Loucy (cell line): Measurements from ENCODE around the gene ERO1A.

ENCODE experiments used
- H2AFZ ChIP-seq: fragments of 200-600 bp; sonication (generic); 2 replicates; pipeline ENCODE4 v1.6.0; 2016; ENCODE audit warnings: antibody characterized with exemption, mild to moderate bottlenecking, low read length, moderate library complexity
- H3F3A ChIP-seq: fragments of 200-600 bp; 2 replicates; pipeline ENCODE4 v1.6.0; 2016; ENCODE audit warnings: antibody characterized with exemption, low read depth, mild to moderate bottlenecking
- H3K27me3 ChIP-seq: fragments of 200-600 bp; sonication (generic); 2 replicates; pipeline ENCODE4 v1.6.1; 2014; ENCODE audit warnings: low read length, mild to moderate bottlenecking; ENCODE audit not compliant: insufficient read depth, poor library complexity, severe bottlenecking
- H3K36me3 ChIP-seq: fragments of 200-600 bp; sonication (generic); 2 replicates; pipeline ENCODE4 v1.6.1; 2016; ENCODE audit warnings: low read length; ENCODE audit not compliant: insufficient read depth
- H3K4me1 ChIP-seq: fragments of 200-600 bp; sonication (generic); 2 replicates; pipeline ENCODE4 v1.5.1; 2014; ENCODE audit warnings: low read length, mild to moderate bottlenecking; ENCODE audit not compliant: insufficient read depth, poor library complexity, severe bottlenecking
- H3K4me2 ChIP-seq: fragments of 200-600 bp; sonication (generic); 2 replicates; pipeline ENCODE4 v1.6.0; 2014; ENCODE audit warnings: antibody characterized with exemption, low read length, low read depth, mild to moderate bottlenecking; ENCODE audit not compliant: poor library complexity, severe bottlenecking
- H3K4me3 ChIP-seq: fragments of 200-600 bp; sonication (generic); 2 replicates; pipeline ENCODE4 v1.5.1; 2014; ENCODE audit warnings: low read length, mild to moderate bottlenecking, mixed read lengths; ENCODE audit not compliant: poor library complexity, severe bottlenecking
- H3K79me2 ChIP-seq: fragments of 200-600 bp; sonication (generic); 2 replicates; pipeline ENCODE4 v1.6.1; 2014; ENCODE audit warnings: low read length; ENCODE audit not compliant: insufficient read depth
- H3K9ac ChIP-seq: fragments of 200-600 bp; sonication (generic); 2 replicates; pipeline ENCODE4 v1.6.0; 2014; ENCODE audit warnings: mild to moderate bottlenecking, low read depth, low read length, moderate library complexity; ENCODE audit not compliant: poor library complexity, severe bottlenecking
- H3K9me2 ChIP-seq: fragments of 200-600 bp; sonication (generic); replicated peaks from 2 replicates; pipeline ENCODE4 v1.6.1; 2016; ENCODE audit warnings: low read depth, low read length, mixed read lengths
- H3K9me3 ChIP-seq: fragments of 200-600 bp; sonication (generic); 2 replicates; pipeline ENCODE4 v1.6.1; 2014; ENCODE audit warnings: mild to moderate bottlenecking, antibody characterized with exemption, low read length, low read depth; ENCODE audit not compliant: insufficient read depth
- H4K20me1 ChIP-seq: fragments of 200-600 bp; sonication (generic); 2 replicates; pipeline ENCODE4 v1.6.0; 2014; ENCODE audit warnings: antibody characterized with exemption, low read length, mild to moderate bottlenecking; ENCODE audit not compliant: insufficient read depth, poor library complexity, severe bottlenecking
- CTCF ChIP-seq: fragments of 200-600 bp; sonication (generic); conservative IDR thresholded peaks from 2 replicates; pipeline ENCODE4 v1.5.1; 2014; ENCODE audit warnings: mild to moderate bottlenecking, antibody characterized with exemption, low read length
- EZH2phosphoT487 ChIP-seq: fragments of 200-600 bp; IDR thresholded peaks from 2 replicates; pipeline ENCODE4 v1.6.1; 2018; ENCODE audit warnings: antibody characterized with exemption, mild to moderate bottlenecking, moderate library complexity, borderline replicate concordance

ERO1A gene

GRCh38 chr14:52686176-52686575 lies 9.2 kb downstream of the ERO1A start:
- peaks cover 66% of the 10 kb centered on the region for H3K4me1 ChIP-seq
- H3K4me3 ChIP-seq: peak overlapping the region; percentile 28
- H4K20me1 ChIP-seq: peaks cover 96% of the 10 kb centered on the region
- no peak overlapping the region for H3K9ac ChIP-seq
- H3K9me2 ChIP-seq: no peaks in the 10 kb centered on the region
- peaks cover 9% of the 10 kb centered on the region for H3K36me3 ChIP-seq
- H2AFZ ChIP-seq: no peak overlapping the region
- no peak for TF ChIP-seq EZH2phosphoT487
- TF ChIP-seq CTCF: no peak
- H3K27me3 ChIP-seq: no peaks in the 10 kb centered on the region
- peak overlapping the region; percentile 86 for H3K4me2 ChIP-seq
- no peaks in the 10 kb centered on the region for H3F3A ChIP-seq
- H3K79me2 ChIP-seq: peaks cover 99% of the 10 kb centered on the region
- H3K9me3 ChIP-seq: no peaks in the 10 kb centered on the region

GRCh38 chr14:52683985-52684520 lies 11.3 kb downstream of the ERO1A start:
- H3K79me2 ChIP-seq: peaks cover 98% of the 10 kb centered on the region
- no peak for TF ChIP-seq EZH2phosphoT487
- TF ChIP-seq CTCF: no peak

GRCh38 chr14:52678591-52678990 lies 16.8 kb downstream of the ERO1A start:
- Histone ChIP-seq H3K9me2 (no peaks in the 10 kb centered on the region), H4K20me1 (peaks cover 47% of the 10 kb centered on the region), H3K9me3 (no peaks in the 10 kb centered on the region), H3F3A (no peaks in the 10 kb centered on the region), H2AFZ (no peak overlapping the region), H3K9ac (no peak overlapping the region), H3K4me1 (no peaks in the 10 kb centered on the region), H3K4me2 (no peak overlapping the region), H3K36me3 (peaks cover 79% of the 10 kb centered on the region), H3K27me3 (no peaks in the 10 kb centered on the region), H3K4me3 (no peak overlapping the region), H3K79me2 (peaks cover 54% of the 10 kb centered on the region)
- TF ChIP-seq CTCF: peak; percentile 70
- TF ChIP-seq EZH2phosphoT487: no peak

More at GRCh38 chr14:52683985-52684520, 11.3 kb downstream of the ERO1A start:
- Histone ChIP-seq H3K4me2 (peak overlapping the region; percentile 86), H4K20me1 (peaks cover 89% of the 10 kb centered on the region), H3K4me1 (peaks cover 49% of the 10 kb centered on the region), H3K9me3 (no peaks in the 10 kb centered on the region), H3F3A (no peaks in the 10 kb centered on the region), H3K36me3 (peaks cover 30% of the 10 kb centered on the region), H3K9me2 (no peaks in the 10 kb centered on the region), H3K4me3 (peak overlapping the region; percentile 4), H3K9ac (no peak overlapping the region), H2AFZ (no peak overlapping the region), H3K27me3 (no peaks in the 10 kb centered on the region)
